OCI-LY7 (cell line): ENCODE data around the gene KRT36. TPM values are rescaled to one million over a fixed set of nuclear protein-coding genes. Genes with fewer than 3 reads are reported as not detected.

Experiments
- BruUV-seq: library from RNA; stranded (reverse); fragments of 400-500 nt; replicated peaks from 2 replicates; lab custom pipeline; 2021; lab: Mats Ljungman, UMichigan
- CTCF ChIA-PET: fragments of 300-600 bp; sonication (Branson Sonifier 250); formaldehyde crosslinking; loops from one replicate; lab custom pipeline; 2022; ENCODE audit warnings: antibody characterized with exemption; ENCODE audit not compliant: unreplicated experiment; lab: Charles Lee
- POLR2A ChIA-PET: fragments of 300-600 bp; sonication (Branson Sonifier 250); formaldehyde crosslinking; loops from one replicate; lab custom pipeline; 2022; ENCODE audit warnings: antibody characterized with exemption; lab: Charles Lee
- DNase-seq: peaks from one replicate; pipeline ENCODE4 v3.0.0-alpha.2; 2015; ENCODE audit warnings: low spot score
- H2AFZ ChIP-seq: fragments of 200-600 bp; sonication (generic), shearing (Covaris generic); 2 replicates; pipeline ENCODE4 v1.6.1; 2014; ENCODE audit warnings: mild to moderate bottlenecking, antibody characterized with exemption, low read length, moderate library complexity
- H3K27ac ChIP-seq: fragments of 200-600 bp; sonication (generic); 2 replicates; pipeline ENCODE4 v1.5.1; 2014; ENCODE audit warnings: mixed run types, low read depth, mild to moderate bottlenecking, moderate library complexity, low read length, inconsistent platforms; ENCODE audit not compliant: poor library complexity, severe bottlenecking
- H3K36me3 ChIP-seq: fragments of 200-600 bp; sonication (generic); 2 replicates; pipeline ENCODE4 v1.6.1; 2014; ENCODE audit warnings: mild to moderate bottlenecking, antibody characterized with exemption, low read length, moderate library complexity, mixed read lengths; ENCODE audit not compliant: insufficient read depth
- H3K4me1 ChIP-seq: fragments of 200-600 bp; sonication (generic); 2 replicates; pipeline ENCODE4 v1.5.1; 2014; ENCODE audit warnings: mild to moderate bottlenecking, low read length; ENCODE audit not compliant: insufficient read depth, poor library complexity, severe bottlenecking
- H3K4me2 ChIP-seq: fragments of 200-600 bp; sonication (generic); 2 replicates; pipeline ENCODE4 v1.6.1; 2014; ENCODE audit warnings: mild to moderate bottlenecking, low read length
- H3K4me3 ChIP-seq: fragments of 200-600 bp; sonication (generic); 2 replicates; pipeline ENCODE4 v1.5.1; 2014; ENCODE audit warnings: mild to moderate bottlenecking, low read depth, low read length; ENCODE audit not compliant: poor library complexity, severe bottlenecking
- H3K79me2 ChIP-seq: fragments of 200-600 bp; sonication (generic); 2 replicates; pipeline ENCODE4 v1.6.1; 2016; ENCODE audit warnings: low read depth, mild to moderate bottlenecking, low read length, moderate library complexity, mixed read lengths; ENCODE audit not compliant: insufficient read depth
- H3K9me2 ChIP-seq: fragments of 200-600 bp; sonication (generic); 2 replicates; pipeline ENCODE4 v1.6.1; 2016; ENCODE audit warnings: mild to moderate bottlenecking, low read length, mixed read lengths; ENCODE audit not compliant: insufficient read depth
- H3K9me3 ChIP-seq: fragments of 200-600 bp; sonication (generic); 2 replicates; pipeline ENCODE4 v1.6.1; 2014; ENCODE audit warnings: mild to moderate bottlenecking, mixed run types, low read length, mixed read lengths
- H4K20me1 ChIP-seq: fragments of 200-600 bp; sonication (generic); 2 replicates; pipeline ENCODE4 v1.6.1; 2014; ENCODE audit warnings: mild to moderate bottlenecking, antibody characterized with exemption, low read length, moderate library complexity, mixed read lengths; ENCODE audit not compliant: insufficient read depth
- EZH2phosphoT487 ChIP-seq: fragments of 200-600 bp; sonication (generic); IDR thresholded peaks from 2 replicates; pipeline ENCODE4 v1.6.1; 2018; ENCODE audit warnings: low read depth, borderline replicate concordance, mild to moderate bottlenecking, mixed run types, antibody characterized with exemption, low read length, moderate library complexity, mixed read lengths
- intact Hi-C: fragments of 100-400 bp; cut with micrococcal nuclease; formaldehyde crosslinking; loops from one replicate; pipeline ENCODE4 v1.10.0; 2022; ENCODE audit not compliant: unreplicated experiment
- total RNA-seq, 2 experiments: library from RNA; depleted of rRNA in 1 of 2; stranded (reverse); fragments of >200 nt in 1 of 2; shearing (Covaris generic) in 1 of 2; gene quantifications; 2 replicates each; pipeline ENCODE4 v1.2.3, GENCODE V29; 2014 to 2022
- TF ChIP-seq, protein P1 (sequence below): fragments of 200-600 bp; sonication (generic); conservative IDR thresholded peaks from 2 replicates; pipeline ENCODE4 v1.5.1; 2014; ENCODE audit warnings: mild to moderate bottlenecking, antibody characterized with exemption, low read length, moderate library complexity, mixed read lengths

Gene KRT36
- total RNA-seq, 2 experiments from 2014 or later: not detected

DNA sequence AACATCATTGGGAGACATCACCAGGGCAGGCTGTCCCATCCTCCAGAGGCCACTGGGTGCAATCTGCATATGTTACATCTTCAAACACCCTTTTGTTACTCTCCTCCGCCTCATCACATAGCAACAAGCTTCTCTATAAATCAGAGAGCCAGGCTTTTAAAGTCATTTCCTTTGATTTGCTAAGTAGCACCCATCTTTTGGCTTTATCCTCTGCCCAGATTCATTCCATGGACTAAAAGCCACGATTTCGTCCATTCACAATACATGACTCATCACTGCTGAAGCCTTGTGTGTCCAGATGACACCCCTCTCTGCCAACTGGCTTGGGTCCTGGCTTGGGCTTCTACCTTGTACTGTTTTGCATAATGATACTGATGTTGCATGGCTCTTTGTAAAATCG, 47.0 kb downstream of the KRT36 start:
- Histone ChIP-seq H3K36me3 (no peaks in the 10 kb centered on the region), H3K9me3 (no peaks in the 10 kb centered on the region), H3K4me1 (no peaks in the 10 kb centered on the region), H4K20me1 (no peaks in the 10 kb centered on the region), H3K79me2 (no peaks in the 10 kb centered on the region), H3K27ac (no peak overlapping the region), H2AFZ (no peak overlapping the region), H3K4me2 (no peak overlapping the region), H3K9me2 (no peaks in the 10 kb centered on the region), H3K4me3 (no peak overlapping the region)
- ChIA-PET POLR2A (no interaction called here), CTCF (no interaction called here)
- intact Hi-C loops: no loop called here
- no peak for TF ChIP-seq EZH2phosphoT487
- TF ChIP-seq, protein P1, sequence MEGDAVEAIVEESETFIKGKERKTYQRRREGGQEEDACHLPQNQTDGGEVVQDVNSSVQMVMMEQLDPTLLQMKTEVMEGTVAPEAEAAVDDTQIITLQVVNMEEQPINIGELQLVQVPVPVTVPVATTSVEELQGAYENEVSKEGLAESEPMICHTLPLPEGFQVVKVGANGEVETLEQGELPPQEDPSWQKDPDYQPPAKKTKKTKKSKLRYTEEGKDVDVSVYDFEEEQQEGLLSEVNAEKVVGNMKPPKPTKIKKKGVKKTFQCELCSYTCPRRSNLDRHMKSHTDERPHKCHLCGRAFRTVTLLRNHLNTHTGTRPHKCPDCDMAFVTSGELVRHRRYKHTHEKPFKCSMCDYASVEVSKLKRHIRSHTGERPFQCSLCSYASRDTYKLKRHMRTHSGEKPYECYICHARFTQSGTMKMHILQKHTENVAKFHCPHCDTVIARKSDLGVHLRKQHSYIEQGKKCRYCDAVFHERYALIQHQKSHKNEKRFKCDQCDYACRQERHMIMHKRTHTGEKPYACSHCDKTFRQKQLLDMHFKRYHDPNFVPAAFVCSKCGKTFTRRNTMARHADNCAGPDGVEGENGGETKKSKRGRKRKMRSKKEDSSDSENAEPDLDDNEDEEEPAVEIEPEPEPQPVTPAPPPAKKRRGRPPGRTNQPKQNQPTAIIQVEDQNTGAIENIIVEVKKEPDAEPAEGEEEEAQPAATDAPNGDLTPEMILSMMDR: no peak
- no TSS peak for BruUV-seq
- DNase-seq: no peak

DNA sequence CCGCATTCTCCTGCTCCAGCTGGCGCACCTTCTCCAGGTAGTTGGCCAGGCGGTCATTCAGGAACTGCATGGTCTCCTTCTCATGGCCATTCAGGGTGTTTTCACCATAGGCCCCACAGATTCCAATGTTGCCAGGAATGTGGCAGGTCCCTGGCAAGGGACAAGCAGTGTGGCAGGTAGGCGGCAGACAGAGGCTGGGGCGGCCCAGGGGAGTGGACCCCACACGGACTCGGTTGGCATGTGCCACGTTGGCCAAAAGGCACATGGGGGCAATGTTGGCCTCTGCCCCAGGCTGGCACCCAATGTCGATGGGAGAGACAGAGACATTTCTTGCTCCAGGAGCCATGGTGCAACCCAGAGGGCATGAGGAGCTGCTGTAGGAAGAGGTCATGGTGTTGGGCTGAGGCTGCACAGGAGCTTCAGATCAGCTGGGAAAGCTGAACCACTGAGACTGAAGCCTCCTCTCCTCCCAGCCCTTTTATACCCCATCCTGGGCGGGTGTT, 49.1 kb downstream of the KRT36 start, which contains the start of gene KRT38:
Gene KRT38, minus strand, starts transcription at position 453 of the 503 bp plus-strand sequence. Its CDS starts 62 bp downstream, at position 391.
- Histone ChIP-seq H4K20me1 (no peaks in the 10 kb centered on the region), H3K79me2 (no peaks in the 10 kb centered on the region), H3K4me3 (no peak within 1 kb of the TSS), H3K9me3 (no peaks in the 10 kb centered on the region), H3K27ac (no peak within 1 kb of the TSS), H3K4me2 (no peak within 1 kb of the TSS), H2AFZ (no peak within 1 kb of the TSS), H3K9me2 (no peaks in the 10 kb centered on the region), H3K36me3 (no peaks in the 10 kb centered on the region), H3K4me1 (no peaks in the 10 kb centered on the region)
- no peak for TF ChIP-seq EZH2phosphoT487
- TF ChIP-seq, protein P1: no peak
- ChIA-PET POLR2A (no interaction called here), CTCF (no interaction called here)
- no TSS peak for BruUV-seq
- intact Hi-C loops: no loop called here
- DNase-seq: no peak

DNA sequence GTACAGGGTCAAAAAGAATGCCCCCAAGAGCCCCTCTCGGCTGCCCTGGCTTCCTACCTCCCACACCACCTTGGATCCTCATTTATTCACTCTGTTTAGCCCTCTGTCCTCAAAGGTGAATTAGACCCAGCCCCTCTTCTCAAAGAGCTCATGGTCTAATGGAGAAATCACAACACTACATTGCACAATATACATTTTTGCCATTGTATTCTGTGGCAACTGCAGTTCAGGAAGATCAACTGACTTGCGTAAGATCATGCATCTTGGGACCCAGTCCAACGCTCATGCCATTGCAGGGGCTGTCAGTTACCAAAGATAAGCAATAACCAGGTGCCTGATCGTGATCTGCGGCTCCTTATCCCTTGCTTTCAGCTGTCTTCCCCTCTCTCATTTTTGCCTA, 50.3 kb downstream of the KRT36 start:
- intact Hi-C loops: no loop called here
- H4K20me1 ChIP-seq: no peaks in the 10 kb centered on the region
- H3K9me2 ChIP-seq: no peaks in the 10 kb centered on the region
- no peaks in the 10 kb centered on the region for H3K79me2 ChIP-seq
- TF ChIP-seq EZH2phosphoT487: no peak
- TF ChIP-seq, protein P1: no peak
- no peaks in the 10 kb centered on the region for H3K36me3 ChIP-seq
- no peak overlapping the region for H3K4me3 ChIP-seq
- H2AFZ ChIP-seq: no peak overlapping the region
- no peak overlapping the region for H3K4me2 ChIP-seq
- no peak overlapping the region for H3K27ac ChIP-seq
- POLR2A ChIA-PET: no interaction called here
- CTCF ChIA-PET: no interaction called here
- DNase-seq: no peak
- no peaks in the 10 kb centered on the region for H3K4me1 ChIP-seq
- no TSS peak for BruUV-seq
- H3K9me3 ChIP-seq: no peaks in the 10 kb centered on the region
